LNCAP (cell line): ENCODE data around the gene ZC3H12D.

Experiments
- TF ChIP-seq, protein P1 (sequence below): fragments of 450-650 bp; IDR thresholded peaks from 2 replicates; pipeline ENCODE4 v1.5.1; 2017; ENCODE audit warnings: mild to moderate bottlenecking

Gene ZC3H12D

DNA sequence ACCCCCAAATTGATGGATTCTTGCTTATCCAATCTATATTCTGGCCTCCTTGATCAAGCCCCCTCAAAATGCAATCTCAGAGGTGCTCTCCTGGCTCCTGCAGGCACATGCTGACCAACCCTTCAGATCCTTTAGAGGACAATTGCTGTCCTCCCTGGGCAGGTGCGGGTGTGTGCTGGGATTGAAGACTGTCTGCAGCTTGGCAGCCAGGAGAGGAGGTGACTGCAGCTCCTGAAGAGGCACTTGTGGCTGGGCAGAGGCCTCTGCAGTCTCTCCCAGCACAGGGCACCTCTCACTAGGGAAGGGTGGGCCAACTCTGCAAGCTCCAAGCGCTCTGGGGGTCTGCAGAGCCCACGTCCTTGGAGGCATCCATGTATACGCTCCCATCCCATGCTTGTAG lies 56.2 kb downstream of the ZC3H12D start:
- TF ChIP-seq, protein P1, sequence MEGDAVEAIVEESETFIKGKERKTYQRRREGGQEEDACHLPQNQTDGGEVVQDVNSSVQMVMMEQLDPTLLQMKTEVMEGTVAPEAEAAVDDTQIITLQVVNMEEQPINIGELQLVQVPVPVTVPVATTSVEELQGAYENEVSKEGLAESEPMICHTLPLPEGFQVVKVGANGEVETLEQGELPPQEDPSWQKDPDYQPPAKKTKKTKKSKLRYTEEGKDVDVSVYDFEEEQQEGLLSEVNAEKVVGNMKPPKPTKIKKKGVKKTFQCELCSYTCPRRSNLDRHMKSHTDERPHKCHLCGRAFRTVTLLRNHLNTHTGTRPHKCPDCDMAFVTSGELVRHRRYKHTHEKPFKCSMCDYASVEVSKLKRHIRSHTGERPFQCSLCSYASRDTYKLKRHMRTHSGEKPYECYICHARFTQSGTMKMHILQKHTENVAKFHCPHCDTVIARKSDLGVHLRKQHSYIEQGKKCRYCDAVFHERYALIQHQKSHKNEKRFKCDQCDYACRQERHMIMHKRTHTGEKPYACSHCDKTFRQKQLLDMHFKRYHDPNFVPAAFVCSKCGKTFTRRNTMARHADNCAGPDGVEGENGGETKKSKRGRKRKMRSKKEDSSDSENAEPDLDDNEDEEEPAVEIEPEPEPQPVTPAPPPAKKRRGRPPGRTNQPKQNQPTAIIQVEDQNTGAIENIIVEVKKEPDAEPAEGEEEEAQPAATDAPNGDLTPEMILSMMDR, result no peak

DNA sequence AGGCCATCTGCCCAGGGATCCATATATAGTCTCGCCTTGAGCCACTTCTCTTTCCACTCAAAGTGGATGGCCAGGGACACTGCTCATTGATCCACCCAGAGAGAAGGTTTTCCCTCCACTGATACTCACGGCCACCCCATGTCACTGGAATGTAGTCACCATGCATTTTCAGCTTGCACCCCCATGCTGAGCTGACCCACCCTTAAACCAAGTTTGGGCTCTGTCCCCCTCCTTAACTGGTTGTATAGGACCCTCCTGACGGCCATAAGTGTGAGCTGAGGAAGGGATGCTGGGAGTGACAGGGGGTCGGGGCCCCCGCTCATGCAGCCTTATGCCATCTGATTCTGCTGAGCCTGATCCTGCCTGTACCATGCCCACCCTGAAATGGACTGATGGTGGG lies 59.1 kb downstream of the ZC3H12D start:
- TF ChIP-seq, protein P1, result no peak

DNA sequence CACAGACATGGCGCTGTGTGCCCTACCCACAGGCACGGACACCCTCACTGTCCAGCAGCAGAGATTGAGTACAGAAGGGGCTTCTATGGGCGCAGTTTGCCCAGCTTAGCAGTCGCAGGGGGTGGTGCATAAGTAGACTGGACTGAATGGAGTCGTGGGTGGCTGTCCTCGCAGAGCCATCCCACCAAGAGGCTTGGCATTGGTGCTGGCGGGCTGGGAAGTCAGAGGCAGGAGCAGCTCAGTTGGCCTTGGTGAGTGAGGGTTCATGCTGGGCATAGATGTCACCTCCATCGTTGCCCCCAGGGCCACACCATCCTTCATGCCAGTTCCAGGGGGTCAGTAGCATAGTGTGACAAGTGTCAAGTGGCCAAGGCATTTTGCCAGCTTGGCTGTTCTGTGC lies 59.6 kb downstream of the ZC3H12D start:
- TF ChIP-seq, protein P1, result no peak

GRCh38 chr6:149423964-149424440 lies 60.8 kb downstream of the ZC3H12D start:
- TF ChIP-seq, protein P1, result no peak

DNA sequence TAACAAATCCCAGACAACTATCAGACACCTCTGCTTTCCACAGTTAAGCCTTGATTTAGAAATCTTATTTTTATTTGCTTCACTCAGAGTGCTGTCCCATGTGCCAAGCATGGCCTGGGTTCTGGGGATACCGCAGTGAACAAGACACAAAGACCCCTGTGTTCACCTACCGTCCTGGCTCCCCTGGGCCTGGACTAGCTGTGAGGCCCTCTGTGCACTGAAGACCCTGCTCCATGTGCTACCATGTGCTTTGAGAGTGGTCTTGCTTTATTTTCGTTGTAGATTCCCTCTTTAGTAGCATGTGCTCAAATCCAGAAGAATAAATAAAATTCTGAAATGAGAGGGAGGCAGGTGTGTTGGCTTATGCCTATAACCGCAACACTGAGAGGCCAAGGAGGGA lies 62.2 kb downstream of the ZC3H12D start:
- TF ChIP-seq, protein P1, result no peak

DNA sequence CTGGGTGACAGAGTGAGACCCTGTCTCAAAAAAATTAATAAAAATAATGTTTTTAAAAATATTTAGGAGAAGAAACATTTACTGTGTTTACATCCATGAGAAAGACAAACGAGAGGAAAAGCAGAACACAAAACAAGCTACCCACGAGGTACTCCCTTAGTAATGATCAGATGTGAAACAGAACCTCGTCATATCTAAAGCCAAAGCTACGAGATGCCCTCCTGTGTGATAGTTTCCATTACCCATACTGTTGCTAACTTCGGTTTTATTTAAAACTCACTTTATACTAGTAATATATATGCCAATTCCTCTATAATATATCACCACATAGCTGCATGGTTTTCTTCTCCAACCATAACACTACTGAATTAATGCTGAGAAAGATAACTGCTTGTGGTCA lies 63.7 kb downstream of the ZC3H12D start:
- TF ChIP-seq, protein P1, result no peak

- TF ChIP-seq, protein P1, result no peak
Observed at GRCh38 chr6:149419696-149420404, 65.0 kb downstream of the ZC3H12D start.

DNA sequence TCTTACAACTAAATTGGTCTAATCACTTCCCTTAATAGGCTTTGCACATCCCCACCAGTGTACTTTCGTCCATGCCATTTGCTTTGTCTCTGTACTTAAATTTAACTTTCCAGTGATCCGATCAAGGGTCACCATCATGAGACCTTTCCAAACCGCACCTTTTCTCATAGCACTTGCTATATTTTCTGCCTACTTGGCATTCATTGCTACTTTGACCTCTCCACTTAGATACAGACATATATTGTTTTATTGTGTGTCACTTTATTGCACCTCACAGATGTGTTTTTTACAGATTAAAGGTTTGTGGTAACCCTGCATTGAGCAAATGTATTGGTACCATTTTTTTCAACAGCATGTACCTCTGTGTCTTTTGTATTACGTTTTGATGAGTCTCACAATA lies 70.0 kb downstream of the ZC3H12D start:
- TF ChIP-seq, protein P1, result no peak
